Activated CD4-positive, alpha-beta T cell treated with anti-CD3 and anti-CD28 coated beads, Interleukin-2, amount 50 U/mL, for 24 hours (primary cell): ENCODE results near the gene PSMD11.
"Not testable (repeated sequence)": the region's sequence is repeated elsewhere in the genome, so short reads cannot be mapped to it uniquely, and the experiment has no call there.

Experiments used
- DNase-seq, 2 donors: peaks; one replicate each; pipeline ENCODE4 v3.0.0-alpha.2; 2020; ENCODE audit warnings: low read depth in 1 of 2, low spot score in 1 of 2

Gene PSMD11

GRCh38 chr17:32444301-32445073 is at the start of gene PSMD11:
Gene PSMD11 (plus strand): TSS chr17:32444510. CDS start chr17:32444524, 14 bp downstream.
- peak; percentile 98 to 99 for DNase-seq

- DNase-seq = no peak
Observed at GRCh38 chr17:32396343-32396742, 48.0 kb upstream of the PSMD11 start.

GRCh38 chr17:32398946-32399345 is 45.4 kb upstream of the PSMD11 start:
- DNase-seq = no peak

- DNase-seq = not testable (repeated sequence)
Observed at GRCh38 chr17:32410085-32410484, 34.2 kb upstream of the PSMD11 start.

- DNase-seq = no peak
Observed at GRCh38 chr17:32426894-32427293, 17.4 kb upstream of the PSMD11 start.

GRCh38 chr17:32429598-32429997 is 14.7 kb upstream of the PSMD11 start:
- DNase-seq = no peak

- no peak for DNase-seq
Observed at GRCh38 chr17:32440722-32441121, 3.6 kb upstream of the PSMD11 start.

- no peak for DNase-seq
Observed at GRCh38 chr17:32441886-32442285, 2.4 kb upstream of the PSMD11 start.

GRCh38 chr17:32443827-32444300 is 446 bp upstream of the PSMD11 start:
- DNase-seq = no peak

GRCh38 chr17:32445074-32445415 is 735 bp downstream of the PSMD11 start:
- DNase-seq = peak; percentile 13 to 35

- DNase-seq = no peak
Observed at GRCh38 chr17:32445497-32445896, 1.2 kb downstream of the PSMD11 start.

- no peak for DNase-seq
Observed at GRCh38 chr17:32445971-32446370, 1.7 kb downstream of the PSMD11 start.

GRCh38 chr17:32446949-32447348 is 2.6 kb downstream of the PSMD11 start:
- DNase-seq = no peak

- no peak for DNase-seq
Observed at GRCh38 chr17:32449963-32450362, 5.7 kb downstream of the PSMD11 start.

GRCh38 chr17:32450379-32450778 is 6.1 kb downstream of the PSMD11 start:
- DNase-seq = not testable (repeated sequence)

GRCh38 chr17:32451879-32452278 is 7.6 kb downstream of the PSMD11 start:
- no peak for DNase-seq

GRCh38 chr17:32452281-32452680 is 8.0 kb downstream of the PSMD11 start:
- DNase-seq = no peak

GRCh38 chr17:32453370-32453769 is 9.1 kb downstream of the PSMD11 start:
- no peak for DNase-seq

GRCh38 chr17:32458371-32458770 is 14.1 kb downstream of the PSMD11 start:
- no peak for DNase-seq

GRCh38 chr17:32460054-32460453 is 15.7 kb downstream of the PSMD11 start:
- DNase-seq = no peak

- DNase-seq = no peak
Observed at GRCh38 chr17:32461498-32461852, 17.2 kb downstream of the PSMD11 start.

- peak in 1 of 2 donors; percentile 52 for DNase-seq
Observed at GRCh38 chr17:32461853-32462617, 17.7 kb downstream of the PSMD11 start.
